GM12891 (cell line): ENCODE measurements around the gene HSPB6.

Experiments used
- DNase-seq: peaks from one replicate; pipeline ENCODE4 v3.0.0; 2011; ENCODE audit warnings: low spot score; ENCODE audit not compliant: insufficient read length
- FAIRE-seq: peaks from 2 replicates; lab custom pipeline; 2011; peaks lifted over from hg19 to GRCh38; lab: Jason Lieb, UNC
- PAX5 ChIP-seq: IDR thresholded peaks from 2 replicates; pipeline ENCODE4 v1.6.1; 2011; ENCODE audit warnings: low read length, moderate library complexity, mild to moderate bottlenecking; ENCODE audit not compliant: insufficient read depth, severe bottlenecking
- POLR2A ChIP-seq: IDR thresholded peaks from 2 replicates; pipeline ENCODE4 v1.6.1; 2011; ENCODE audit warnings: low read depth, low read length, control low read depth
- POLR2AphosphoS5 ChIP-seq: IDR thresholded peaks from 2 replicates; pipeline ENCODE4 v1.6.1; 2011; ENCODE audit warnings: low read depth, low read length, control low read depth
- POU2F2 ChIP-seq: IDR thresholded peaks from 2 replicates; pipeline ENCODE4 v1.6.1; 2011; ENCODE audit warnings: low read depth, mild to moderate bottlenecking, control low read depth, low read length, moderate library complexity
- SPI1 ChIP-seq: IDR thresholded peaks from 2 replicates; pipeline ENCODE4 v1.6.1; 2011; ENCODE audit warnings: low read depth, low read length, control low read depth
- TAF1 ChIP-seq: IDR thresholded peaks from 2 replicates; pipeline ENCODE4 v1.6.1; 2011; ENCODE audit warnings: low read depth, low read length, control low read depth

Gene HSPB6

GRCh38 chr19:35739275-35740107, 17.3 kb downstream of the HSPB6 start:
- FAIRE-seq, result no peak
- DNase-seq, result no peak
- 0 out of 2 replicates have a peak, but pooled peaks have one; percentile 7 for TF ChIP-seq POLR2AphosphoS5
- no peak for TF ChIP-seq TAF1
- TF ChIP-seq POU2F2, result no peak

GRCh38 chr19:35738887-35739229, 18.0 kb downstream of the HSPB6 start:
- TF ChIP-seq TAF1, result no peak
- no peak for TF ChIP-seq PAX5
- TF ChIP-seq POU2F2, result no peak; the same call in 1 of the 2 replicates
- no peak for TF ChIP-seq POLR2AphosphoS5
- TF ChIP-seq SPI1, result no peak
- TF ChIP-seq POLR2A, result no peak
- FAIRE-seq (no peak), DNase-seq (peak; percentile 19)

- TF ChIP-seq POLR2AphosphoS5 (0 out of 2 replicates have a peak, but pooled peaks have one; percentile 64), SPI1 (no peak)
- FAIRE-seq (no peak), DNase-seq (peak; percentile 9)
These were observed 18.6 kb downstream of the HSPB6 start for GRCh38 chr19:35738021-35738886.

- FAIRE-seq (peak; percentile 33), DNase-seq (peak; percentile 36)
- TF ChIP-seq POLR2A, result 0 out of 2 replicates have a peak, but pooled peaks have one; percentile 20
- no peak for TF ChIP-seq TAF1
These were observed 19.6 kb downstream of the HSPB6 start for GRCh38 chr19:35736913-35737886.

GRCh38 chr19:35734889-35735288, 21.9 kb downstream of the HSPB6 start:
- no peak for FAIRE-seq
- TF ChIP-seq POLR2A, result no peak
- TF ChIP-seq TAF1, result no peak
- TF ChIP-seq POU2F2, result no peak
- TF ChIP-seq PAX5, result no peak
- no peak for TF ChIP-seq SPI1
- DNase-seq, result no peak

GRCh38 chr19:35734273-35734672, 22.6 kb downstream of the HSPB6 start:
- no peak for DNase-seq
- no peak for FAIRE-seq
- no peak for TF ChIP-seq TAF1
- TF ChIP-seq SPI1, result no peak
- no peak; the same call in 1 of the 2 replicates for TF ChIP-seq POU2F2
- no peak for TF ChIP-seq POLR2A
- TF ChIP-seq PAX5, result no peak
- TF ChIP-seq POLR2AphosphoS5, result 0 out of 2 replicates have a peak, but pooled peaks have one; percentile 41

GRCh38 chr19:35733180-35734125, 23.4 kb downstream of the HSPB6 start:
- TF ChIP-seq POLR2A, result no peak
- no peak for TF ChIP-seq TAF1
- no peak for TF ChIP-seq PAX5
- no peak for TF ChIP-seq POLR2AphosphoS5
- TF ChIP-seq POU2F2, result no peak
- TF ChIP-seq SPI1, result no peak
- FAIRE-seq (no peak), DNase-seq (no peak)

GRCh38 chr19:35732540-35733179, 24.2 kb downstream of the HSPB6 start:
- no peak for TF ChIP-seq POLR2A
- TF ChIP-seq POLR2AphosphoS5, result no peak
- no peak for TF ChIP-seq TAF1
- TF ChIP-seq SPI1, result no peak
- TF ChIP-seq POU2F2, result no peak
- no peak for TF ChIP-seq PAX5
- FAIRE-seq (no peak), DNase-seq (no peak)
